Right lobe of liver (tissue), 6 donors: Measurements from ENCODE around the gene AXIN1. TPM values are rescaled to one million over a fixed set of nuclear protein-coding genes. Genes with fewer than 3 reads are reported as not detected.
A peak's percentile ranks its signal among the peaks of the same experiment; 100 is the strongest.

Source experiments
- ATAC-seq, 4 donors: fragments of 200-7000 bp; cut with Tn5 transposase; one replicate each; pipeline ENCODE4 v1.9.1; 2020; ENCODE audit warnings: mild to moderate bottlenecking in 4 of 4, moderate library complexity in 4 of 4
- DNase-seq, 3 donors: peaks; one replicate each; pipeline ENCODE4 v3.0.0-alpha.2; 2020
- H3K27ac ChIP-seq, 3 donors: fragments of 200-600 bp; one replicate each; pipeline ENCODE4 v1.8.0; 2022
- H3K27me3 ChIP-seq, 2 donors: fragments of 200-600 bp; one replicate each; pipeline ENCODE4 v1.8.0; 2022
- H3K36me3 ChIP-seq, 4 donors: fragments of 200-600 bp; sonication (generic) in 1 of 4; one replicate each; pipeline versions ENCODE4 v1.5.1 to v1.8.0; 2017 to 2022; ENCODE audit warnings: control low read depth in 1 of 4
- H3K4me1 ChIP-seq, 4 donors: fragments of 200-600 bp; sonication (generic) in 1 of 4; one replicate each; pipeline versions ENCODE4 v1.5.1 to v1.8.0; 2017 to 2022; ENCODE audit warnings: control low read depth in 1 of 4
- H3K4me3 ChIP-seq, 3 donors: fragments of 200-600 bp; one replicate each; pipeline ENCODE4 v1.8.0; 2022
- H3K9me3 ChIP-seq, 4 donors: fragments of 200-600 bp; sonication (generic) in 1 of 4; one replicate each; pipeline versions ENCODE4 v1.5.1 to v1.8.0; 2017 to 2022; ENCODE audit warnings: control low read depth in 1 of 4
- POLR2A ChIP-seq: fragments of 450-650 bp; IDR thresholded peaks from one replicate; pipeline ENCODE4 v1.6.1; 2017; ENCODE audit warnings: antibody characterized with exemption, mild to moderate bottlenecking
- whole genome bisulfite sequencing: methylation state at CpG from one replicate; pipeline ENCODE4 v1.1.6; 2018; ENCODE audit warnings: low coverage, low lambda C conversion rate; ENCODE audit not compliant: insufficient coverage; ENCODE audit errors: missing lambda C conversion rate; 5-methylcytosine and 5-hydroxymethylcytosine counted together
- intact Hi-C, 2 donors: fragments of 100-400 bp; cut with DNase I; formaldehyde crosslinking; loops; one replicate each; pipeline versions ENCODE4 v1.11.2 to v1.14.1; 2022
- total RNA-seq, 6 experiments: library from RNA; depleted of rRNA in 2 of 6; stranded (reverse); fragments of >200 nt in 2 of 6; fragmentation: NEBNext Ultra II Directional in 3 of 6; extraction: Animal tissue kit (Norgen Biotek cat#: 25700) in 3 of 6; gene quantifications; one replicate each; pipeline versions ENCODE4 v1.1.0 to v1.2.4, GENCODE V29; 2016 to 2023
- TF ChIP-seq, protein P1 (sequence below), 4 donors: fragments of 200-600 bp in 3 of 4; fragments of 450-650 bp in 1 of 4; IDR thresholded peaks; one replicate each; pipeline versions ENCODE4 v1.5.1 to v1.8.0; 2016 to 2022; ENCODE audit warnings: antibody characterized with exemption in 4 of 4, mild to moderate bottlenecking in 2 of 4
- donor health status: DM: no; HTN: yes; CAD: no.
- donor health status: DM: no; HTN: no; CAD: no.
- donor health status: DM: no; HTN: no; CAD: no.
- donor health status: DM: no; HTN: yes; CAD: no.
- donor health status: DM: no; HTN: yes; CAD: no.

The AXIN1 gene
- total RNA-seq, 6 experiments from 2014 or later = 5.5 to 17.4 (median 9.4) TPM

DNA sequence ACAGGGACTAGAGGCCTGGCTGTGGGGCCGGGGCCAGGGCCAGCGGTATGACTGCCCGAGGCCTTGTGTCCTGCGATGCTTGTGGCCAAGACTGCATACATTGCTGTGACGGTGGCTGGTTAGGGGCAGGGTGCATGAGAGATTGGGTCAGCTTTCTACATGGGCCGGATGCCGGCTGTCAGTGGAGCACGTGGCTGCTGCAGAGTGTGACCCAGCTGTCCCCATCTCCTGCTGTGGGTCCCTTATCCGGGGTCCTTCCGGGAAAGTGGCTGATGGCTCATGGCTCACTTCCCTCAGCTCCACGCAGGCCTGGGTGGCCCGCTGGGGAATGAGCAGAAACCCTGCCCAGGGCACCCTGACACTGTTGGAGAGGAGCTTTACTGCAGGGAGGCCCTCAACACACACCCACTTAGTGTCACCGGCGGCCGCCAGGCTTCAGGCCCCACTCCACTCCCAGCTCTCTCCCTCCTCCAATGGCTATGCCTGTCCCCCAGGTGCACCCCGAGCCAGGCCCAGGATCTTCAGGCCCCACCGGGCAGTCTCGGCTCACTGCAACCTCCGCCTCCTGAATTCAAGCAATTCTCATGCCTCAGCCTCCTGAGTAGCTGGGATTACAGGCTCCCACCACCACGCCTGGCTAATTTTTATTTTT is 76.0 kb downstream of the AXIN1 start:
- H3K27me3 ChIP-seq = peaks cover 0 to 21% of the 10 kb centered on the region in 2 donors
- H3K9me3 ChIP-seq = no peaks in the 10 kb centered on the region
- WGBS = 67% methylated on average over 1 of the region's 20 CpGs
- no peaks in the 10 kb centered on the region for H3K36me3 ChIP-seq
- intact Hi-C loops = no loop called here
- peaks cover 0 to 5% (median 0%) of the 10 kb centered on the region in 4 donors for H3K4me1 ChIP-seq
- ATAC-seq = peak in 3 of 4 donors; percentile 30 to 39 (median 37)
- no peak overlapping the region for H3K4me3 ChIP-seq
- peak in 1 of 3 donors; percentile 22 for DNase-seq
- no peak overlapping the region for H3K27ac ChIP-seq
- TF ChIP-seq POLR2A = no peak
- TF ChIP-seq, protein P1, sequence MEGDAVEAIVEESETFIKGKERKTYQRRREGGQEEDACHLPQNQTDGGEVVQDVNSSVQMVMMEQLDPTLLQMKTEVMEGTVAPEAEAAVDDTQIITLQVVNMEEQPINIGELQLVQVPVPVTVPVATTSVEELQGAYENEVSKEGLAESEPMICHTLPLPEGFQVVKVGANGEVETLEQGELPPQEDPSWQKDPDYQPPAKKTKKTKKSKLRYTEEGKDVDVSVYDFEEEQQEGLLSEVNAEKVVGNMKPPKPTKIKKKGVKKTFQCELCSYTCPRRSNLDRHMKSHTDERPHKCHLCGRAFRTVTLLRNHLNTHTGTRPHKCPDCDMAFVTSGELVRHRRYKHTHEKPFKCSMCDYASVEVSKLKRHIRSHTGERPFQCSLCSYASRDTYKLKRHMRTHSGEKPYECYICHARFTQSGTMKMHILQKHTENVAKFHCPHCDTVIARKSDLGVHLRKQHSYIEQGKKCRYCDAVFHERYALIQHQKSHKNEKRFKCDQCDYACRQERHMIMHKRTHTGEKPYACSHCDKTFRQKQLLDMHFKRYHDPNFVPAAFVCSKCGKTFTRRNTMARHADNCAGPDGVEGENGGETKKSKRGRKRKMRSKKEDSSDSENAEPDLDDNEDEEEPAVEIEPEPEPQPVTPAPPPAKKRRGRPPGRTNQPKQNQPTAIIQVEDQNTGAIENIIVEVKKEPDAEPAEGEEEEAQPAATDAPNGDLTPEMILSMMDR (IDR thresholded peaks at IDR 0.05) = no peak

DNA sequence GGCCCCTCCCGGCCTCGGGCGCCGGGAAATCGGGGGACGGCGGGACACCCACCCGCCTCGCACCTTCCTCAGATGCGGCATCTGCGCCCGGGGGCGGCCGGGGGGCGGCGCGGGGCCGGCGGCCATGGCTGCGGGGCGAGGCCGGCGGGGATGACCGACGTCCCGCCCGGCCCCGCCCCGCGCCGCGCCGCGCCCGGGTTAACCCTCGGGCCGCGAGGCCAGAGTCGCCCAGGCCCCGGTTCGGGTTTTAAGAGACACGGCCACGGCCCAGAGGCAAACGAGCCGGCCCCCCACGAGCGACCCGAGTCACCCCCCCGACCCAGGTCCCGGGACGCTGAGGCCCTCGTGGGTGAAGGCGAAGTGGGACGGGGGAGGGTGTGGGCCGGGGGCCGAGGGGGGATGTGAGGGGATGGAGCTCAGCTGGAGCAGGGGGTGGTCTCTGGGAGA is 76.7 kb downstream of the AXIN1 start, which contains the start of gene RGS11:
TSS of gene RGS11 (minus strand) at position 159 of the 447 bp plus-strand sequence. CDS start at position 126, 33 bp downstream.
- DNase-seq = no peak
- no peak for ATAC-seq
- WGBS = 12% methylated on average over 11 of the region's 56 CpGs
- Histone ChIP-seq H3K4me3 (peak within 1 kb of the TSS in 1 of 3 donors; percentile 26), H3K4me1 (peaks cover 0 to 5% (median 0%) of the 10 kb centered on the region in 4 donors), H3K36me3 (no peaks in the 10 kb centered on the region), H3K27ac (no peak within 1 kb of the TSS), H3K27me3 (peaks cover 0 to 14% of the 10 kb centered on the region in 2 donors), H3K9me3 (no peaks in the 10 kb centered on the region)
- TF ChIP-seq, protein P1 (IDR thresholded peaks at IDR 0.05) = no peak
- TF ChIP-seq POLR2A = no peak
- intact Hi-C loops = no loop called here

DNA sequence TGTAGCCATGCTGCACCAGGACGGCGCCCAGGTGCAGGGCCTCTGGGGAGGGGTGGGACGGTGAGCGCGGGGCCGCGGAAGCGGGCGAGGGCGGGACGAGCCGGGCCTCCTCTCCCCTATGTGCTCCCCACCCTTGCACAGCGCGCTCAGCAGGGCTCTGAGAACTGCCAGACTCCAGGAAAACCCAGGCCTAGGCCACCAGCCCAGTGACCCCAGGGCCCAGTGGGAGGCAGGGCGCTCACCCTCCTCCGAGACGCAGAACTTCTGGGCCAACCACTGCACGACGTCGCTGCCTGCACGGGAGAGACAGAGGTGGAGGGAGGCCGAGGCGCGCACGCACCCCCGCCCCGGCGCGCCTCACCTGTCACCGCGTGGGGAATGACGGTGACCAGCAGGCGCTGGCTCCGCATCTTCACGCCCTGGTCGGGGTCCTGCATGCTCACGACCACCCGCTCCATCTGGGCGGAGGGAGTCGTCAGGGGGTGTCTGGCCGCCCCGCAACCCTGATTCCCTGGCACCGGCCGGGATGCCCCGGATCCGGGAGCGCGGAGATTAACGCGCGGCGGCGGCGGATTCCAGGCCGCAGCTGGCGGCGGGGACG is 77.4 kb downstream of the AXIN1 start:
- WGBS = 0% methylated on average over 5 of the region's 58 CpGs
- intact Hi-C loops = no loop called here
- ATAC-seq = peak in 1 of 4 donors; percentile 22

DNA sequence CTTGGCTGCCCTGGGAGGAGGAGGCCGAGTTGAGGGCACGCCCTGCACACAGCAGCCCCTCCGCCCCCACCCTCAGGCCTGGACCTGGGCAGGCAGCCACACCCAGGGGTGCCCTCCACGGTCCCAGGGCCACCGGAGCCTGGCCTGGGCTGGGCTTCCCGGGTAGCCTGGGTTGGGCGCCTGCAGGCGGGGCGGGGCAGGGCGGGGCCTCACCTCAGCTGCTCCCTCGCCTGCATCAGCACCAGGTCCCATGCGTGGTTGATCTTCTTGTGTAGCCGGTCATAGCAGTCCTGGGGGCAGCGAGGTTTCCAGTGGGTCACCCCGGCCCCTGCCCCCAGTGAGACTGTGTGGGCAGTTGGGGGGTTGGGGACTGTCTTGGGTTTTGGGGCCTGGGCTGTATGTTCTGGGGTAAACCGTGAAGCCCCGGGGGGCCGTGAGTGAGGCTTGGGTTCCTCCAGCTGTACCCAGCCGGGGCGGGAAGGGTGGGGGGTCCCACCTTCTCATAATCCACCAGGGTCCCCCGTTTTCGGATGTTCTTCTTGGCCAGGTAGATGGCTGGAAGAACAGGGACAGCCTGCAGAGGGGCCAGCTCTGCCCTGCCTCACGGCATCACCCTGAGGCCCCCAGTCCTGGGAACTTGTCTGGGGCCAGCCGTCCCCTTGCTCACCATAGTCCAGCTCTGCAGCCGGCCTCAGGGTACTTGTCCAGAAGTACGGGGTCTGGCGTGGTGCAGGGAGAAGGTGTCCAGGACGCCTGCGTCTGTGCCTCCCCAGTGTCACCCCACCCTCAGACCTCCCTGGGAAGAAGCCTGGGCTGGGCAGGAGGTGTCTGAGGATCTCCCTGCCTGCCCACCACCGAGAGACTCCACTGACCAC is 78.7 kb downstream of the AXIN1 start:
- WGBS = 40% methylated on average over 2 of the region's 30 CpGs
- DNase-seq (no peak), ATAC-seq (no peak)
- intact Hi-C loops = no loop called here
- H3K27me3 ChIP-seq = peaks cover 0 to 4% of the 10 kb centered on the region in 2 donors
- H3K9me3 ChIP-seq = no peaks in the 10 kb centered on the region
- peaks cover 0 to 5% (median 0%) of the 10 kb centered on the region in 4 donors for H3K4me1 ChIP-seq
- TF ChIP-seq, protein P1 (IDR thresholded peaks at IDR 0.05) = no peak
- TF ChIP-seq POLR2A = no peak
- no peak overlapping the region for H3K4me3 ChIP-seq
- no peak overlapping the region for H3K27ac ChIP-seq
- H3K36me3 ChIP-seq = no peaks in the 10 kb centered on the region

More for the DNA sequence above, 77.4 kb downstream of the AXIN1 start:
- H3K4me1 ChIP-seq = peaks cover 0 to 5% (median 0%) of the 10 kb centered on the region in 4 donors
- no peak overlapping the region for H3K27ac ChIP-seq
- H3K27me3 ChIP-seq = peaks cover 0 to 12% of the 10 kb centered on the region in 2 donors
- no peak for TF ChIP-seq POLR2A
- TF ChIP-seq, protein P1 (IDR thresholded peaks at IDR 0.05) = no peak
- H3K9me3 ChIP-seq = no peaks in the 10 kb centered on the region
- H3K4me3 ChIP-seq = peak overlapping the region in 1 of 3 donors; percentile 26
- peak in 1 of 3 donors; percentile 16 for DNase-seq
- no peaks in the 10 kb centered on the region for H3K36me3 ChIP-seq
